SK-N-SH treated with all-trans-retinoic acid at 6 μM for 48 hours (cell line): ENCODE results near the gene LMBR1.
"Not testable (repeated sequence)": the region's sequence is repeated elsewhere in the genome, so short reads cannot be mapped to it uniquely, and the experiment has no call there.

Experiments used
- ATAC-seq: fragments of 200-7000 bp; cut with Tn5 transposase; 3 replicates; pipeline ENCODE4 v1.9.1; 2020; ENCODE audit warnings: mild to moderate bottlenecking, moderate library complexity
- ARNTL ChIP-seq: fragments of 450-650 bp; formaldehyde crosslinking; IDR thresholded peaks from 2 replicates; pipeline ENCODE4 v1.5.0; 2020; ENCODE audit warnings: low read depth, mild to moderate bottlenecking, moderate library complexity, borderline replicate concordance
- CSDC2 ChIP-seq: fragments of 250-450 bp; sonication (Bioruptor Pico); IDR thresholded peaks from 2 replicates; pipeline ENCODE4 v1.5.0; 2020; ENCODE audit warnings: mild to moderate bottlenecking, moderate library complexity
- ESRRG ChIP-seq: fragments of 250-450 bp; sonication (Bioruptor Pico); IDR thresholded peaks from 2 replicates; pipeline ENCODE4 v1.6.1; 2021; ENCODE audit warnings: mild to moderate bottlenecking
- GLIS3 ChIP-seq: fragments of 250-450 bp; sonication (Bioruptor Pico); IDR thresholded peaks from 2 replicates; pipeline ENCODE4 v1.5.0; 2020; ENCODE audit warnings: mild to moderate bottlenecking, moderate library complexity
- ISL1 ChIP-seq: fragments of 250-450 bp; sonication (Bioruptor Pico); IDR thresholded peaks from 2 replicates; pipeline ENCODE4 v2.1.2; 2022; ENCODE audit warnings: mild to moderate bottlenecking, moderate library complexity
- OSR1 ChIP-seq: fragments of 250-450 bp; sonication (Bioruptor Pico); IDR thresholded peaks from 2 replicates; pipeline ENCODE4 v1.8.0; 2022; ENCODE audit warnings: moderate library complexity, mild to moderate bottlenecking, inconsistent platforms
- PATZ1 ChIP-seq: fragments of 250-450 bp; sonication (Bioruptor Pico); IDR thresholded peaks from 2 replicates; pipeline ENCODE4 v1.8.0; 2020; ENCODE audit warnings: mild to moderate bottlenecking, moderate library complexity, borderline replicate concordance
- PPARA ChIP-seq: fragments of 250-450 bp; sonication (Bioruptor Pico); IDR thresholded peaks from 2 replicates; pipeline ENCODE4 v1.5.0; 2020; ENCODE audit warnings: mild to moderate bottlenecking, borderline replicate concordance
- RARB ChIP-seq: fragments of 250-450 bp; sonication (Bioruptor Pico); IDR thresholded peaks from 2 replicates; pipeline ENCODE4 v1.8.0; 2021; ENCODE audit warnings: mild to moderate bottlenecking, moderate library complexity
- SNAI2 ChIP-seq: fragments of 250-450 bp; sonication (Bioruptor Pico); IDR thresholded peaks from 2 replicates; pipeline ENCODE4 v1.5.0; 2020; ENCODE audit warnings: mild to moderate bottlenecking, moderate library complexity
- TCF4 ChIP-seq: fragments of 250-450 bp; sonication (Bioruptor Pico); IDR thresholded peaks from 2 replicates; pipeline ENCODE4 v1.8.0; 2021; ENCODE audit warnings: mild to moderate bottlenecking, moderate library complexity, borderline replicate concordance
- TOX ChIP-seq: fragments of 250-450 bp; sonication (Bioruptor Pico); IDR thresholded peaks from 2 replicates; pipeline ENCODE4 v1.8.0; 2021; ENCODE audit warnings: mild to moderate bottlenecking, moderate library complexity, borderline replicate concordance
- ZC3H10 ChIP-seq: fragments of 250-450 bp; sonication (Bioruptor Pico); IDR thresholded peaks from 2 replicates; pipeline ENCODE4 v1.5.1; 2021; ENCODE audit warnings: mild to moderate bottlenecking, moderate library complexity
- ZFP3 ChIP-seq: fragments of 250-450 bp; sonication (Bioruptor Pico); IDR thresholded peaks from 2 replicates; pipeline ENCODE4 v1.5.0; 2020; ENCODE audit warnings: mild to moderate bottlenecking, moderate library complexity
- ZFP30 ChIP-seq: fragments of 450-650 bp; formaldehyde crosslinking; IDR thresholded peaks from 2 replicates; pipeline ENCODE4 v1.5.0; 2022; ENCODE audit warnings: mild to moderate bottlenecking, moderate library complexity
- ZNF565 ChIP-seq: fragments of 450-650 bp; formaldehyde crosslinking; conservative IDR thresholded peaks from 2 replicates; pipeline ENCODE4 v1.5.0; 2020; ENCODE audit warnings: low read depth, mild to moderate bottlenecking, moderate library complexity
- ZNF70 ChIP-seq: fragments of 450-650 bp; formaldehyde crosslinking; IDR thresholded peaks from 2 replicates; pipeline ENCODE4 v1.5.0; 2020; ENCODE audit warnings: mild to moderate bottlenecking, moderate library complexity
- ZNF8 ChIP-seq: fragments of 450-650 bp; formaldehyde crosslinking; IDR thresholded peaks from 2 replicates; pipeline ENCODE4 v1.5.0; 2020; ENCODE audit warnings: mild to moderate bottlenecking, moderate library complexity
- TF ChIP-seq, protein P1 (sequence below): fragments of 250-450 bp; sonication (Bioruptor Pico); IDR thresholded peaks from 2 replicates; pipeline ENCODE4 v1.5.1; 2021; ENCODE audit warnings: mild to moderate bottlenecking, moderate library complexity
- TF ChIP-seq, protein P2 (sequence below): fragments of 250-450 bp; sonication (Bioruptor Pico); IDR thresholded peaks from 2 replicates; pipeline ENCODE4 v1.5.1; 2020; ENCODE audit warnings: low read depth, mild to moderate bottlenecking, moderate library complexity
- TF ChIP-seq, protein P3 (sequence below): fragments of 250-450 bp; sonication (Bioruptor Pico); IDR thresholded peaks from 2 replicates; pipeline ENCODE4 v1.8.0; 2021; ENCODE audit warnings: low read depth, mild to moderate bottlenecking, moderate library complexity, borderline replicate concordance

LMBR1 gene

GRCh38 chr7:156857757-156858156 is 35.2 kb downstream of the LMBR1 start:
- ATAC-seq: no peak

GRCh38 chr7:156854654-156855053 is 38.3 kb downstream of the LMBR1 start:
- no peak for TF ChIP-seq SNAI2
- no peak for TF ChIP-seq ISL1 (CRISPR knock-in tag)
- no peak for TF ChIP-seq TOX (CRISPR knock-in tag)
- TF ChIP-seq, protein P1, sequence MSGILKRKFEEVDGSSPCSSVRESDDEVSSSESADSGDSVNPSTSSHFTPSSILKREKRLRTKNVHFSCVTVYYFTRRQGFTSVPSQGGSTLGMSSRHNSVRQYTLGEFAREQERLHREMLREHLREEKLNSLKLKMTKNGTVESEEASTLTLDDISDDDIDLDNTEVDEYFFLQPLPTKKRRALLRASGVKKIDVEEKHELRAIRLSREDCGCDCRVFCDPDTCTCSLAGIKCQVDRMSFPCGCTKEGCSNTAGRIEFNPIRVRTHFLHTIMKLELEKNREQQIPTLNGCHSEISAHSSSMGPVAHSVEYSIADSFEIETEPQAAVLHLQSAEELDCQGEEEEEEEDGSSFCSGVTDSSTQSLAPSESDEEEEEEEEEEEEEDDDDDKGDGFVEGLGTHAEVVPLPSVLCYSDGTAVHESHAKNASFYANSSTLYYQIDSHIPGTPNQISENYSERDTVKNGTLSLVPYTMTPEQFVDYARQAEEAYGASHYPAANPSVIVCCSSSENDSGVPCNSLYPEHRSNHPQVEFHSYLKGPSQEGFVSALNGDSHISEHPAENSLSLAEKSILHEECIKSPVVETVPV (CRISPR knock-in tag): no peak
- TF ChIP-seq ZNF8: no peak
- TF ChIP-seq ZFP30: no peak
- TF ChIP-seq ZC3H10 (CRISPR knock-in tag): no peak
- TF ChIP-seq PPARA (CRISPR knock-in tag): no peak
- no peak for TF ChIP-seq GLIS3
- TF ChIP-seq OSR1 (CRISPR knock-in tag): no peak
- TF ChIP-seq ZFP3 (CRISPR knock-in tag): no peak
- no peak for TF ChIP-seq RARB
- TF ChIP-seq, protein P2, sequence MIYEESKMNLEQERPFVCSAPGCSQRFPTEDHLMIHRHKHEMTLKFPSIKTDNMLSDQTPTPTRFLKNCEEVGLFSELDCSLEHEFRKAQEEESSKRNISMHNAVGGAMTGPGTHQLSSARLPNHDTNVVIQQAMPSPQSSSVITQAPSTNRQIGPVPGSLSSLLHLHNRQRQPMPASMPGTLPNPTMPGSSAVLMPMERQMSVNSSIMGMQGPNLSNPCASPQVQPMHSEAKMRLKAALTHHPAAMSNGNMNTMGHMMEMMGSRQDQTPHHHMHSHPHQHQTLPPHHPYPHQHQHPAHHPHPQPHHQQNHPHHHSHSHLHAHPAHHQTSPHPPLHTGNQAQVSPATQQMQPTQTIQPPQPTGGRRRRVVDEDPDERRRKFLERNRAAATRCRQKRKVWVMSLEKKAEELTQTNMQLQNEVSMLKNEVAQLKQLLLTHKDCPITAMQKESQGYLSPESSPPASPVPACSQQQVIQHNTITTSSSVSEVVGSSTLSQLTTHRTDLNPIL: no peak
- ATAC-seq: no peak

More at GRCh38 chr7:156857757-156858156, 35.2 kb downstream of the LMBR1 start:
- TF ChIP-seq ZNF8: no peak
- no peak for TF ChIP-seq GLIS3
- no peak for TF ChIP-seq ZNF70 (CRISPR knock-in tag)
- 0 out of 2 replicates have a peak, but pooled peaks have one; percentile 41 for TF ChIP-seq OSR1 (CRISPR knock-in tag)
- no peak for TF ChIP-seq TCF4 (CRISPR knock-in tag)

DNA sequence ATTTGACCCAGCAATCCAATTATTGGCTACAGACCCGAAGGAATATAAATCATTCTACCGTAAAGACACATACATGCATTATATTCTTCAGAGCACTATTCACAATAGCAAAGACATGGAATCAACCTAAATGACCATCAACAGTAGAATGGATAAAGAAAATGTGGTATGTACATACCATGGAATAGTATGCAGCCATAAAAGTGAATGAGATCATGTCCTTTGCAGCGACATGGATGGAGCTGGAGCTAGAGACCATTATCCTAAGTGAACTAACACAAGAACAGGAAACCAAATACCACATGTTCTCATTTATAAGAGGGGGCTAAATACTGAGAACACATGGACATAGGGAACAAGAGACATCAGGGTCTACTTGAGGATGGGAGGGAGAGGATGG is 44.0 kb downstream of the LMBR1 start:
- TF ChIP-seq ZFP30 (no peak), ZNF8 (0 out of 2 replicates have a peak, but pooled peaks have one; percentile 34), RARB (no peak), CSDC2 (no peak)
- ATAC-seq: no peak

DNA sequence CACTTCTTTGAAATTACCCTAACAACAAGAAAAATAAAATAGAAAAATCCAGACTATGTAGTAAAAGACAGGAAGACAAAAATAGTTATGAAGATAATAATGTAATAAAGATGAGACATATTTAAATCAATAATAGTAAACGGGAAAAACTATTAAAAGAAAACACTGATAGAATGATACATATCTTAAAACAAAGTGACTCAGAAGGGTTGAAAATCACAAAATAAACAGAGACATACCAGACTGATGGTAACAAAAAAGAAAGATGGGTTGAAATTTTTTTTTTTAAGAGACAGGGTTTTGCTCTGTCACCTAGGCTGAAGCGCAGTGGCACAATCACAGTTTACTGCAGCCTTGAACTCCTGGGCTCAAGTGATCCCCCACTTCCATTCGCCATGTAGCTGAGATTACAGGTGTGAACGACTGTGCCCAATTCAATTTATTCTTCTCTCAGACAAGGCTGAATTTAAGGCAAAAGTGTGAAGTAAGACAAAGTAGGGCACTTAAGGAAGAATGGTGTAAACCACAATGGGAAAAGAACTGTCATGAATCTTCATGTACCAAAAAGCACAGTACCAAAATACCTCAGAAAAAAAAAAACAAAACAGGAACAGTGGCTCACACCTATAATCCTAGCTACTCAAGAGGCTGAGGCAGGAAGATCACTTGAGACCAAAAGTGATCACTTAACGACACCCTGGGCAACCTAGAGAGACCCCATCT is 47.4 kb downstream of the LMBR1 start:
- TF ChIP-seq ZNF565 (CRISPR knock-in tag) (no peak), TOX (CRISPR knock-in tag) (no peak), ZNF70 (CRISPR knock-in tag) (no peak), ESRRG (CRISPR knock-in tag) (no peak), PATZ1 (CRISPR knock-in tag) (no peak), GLIS3 (no peak), TCF4 (CRISPR knock-in tag) (no peak), ARNTL (CRISPR knock-in tag) (no peak)
- TF ChIP-seq, protein P2: no peak
- TF ChIP-seq, protein P3, sequence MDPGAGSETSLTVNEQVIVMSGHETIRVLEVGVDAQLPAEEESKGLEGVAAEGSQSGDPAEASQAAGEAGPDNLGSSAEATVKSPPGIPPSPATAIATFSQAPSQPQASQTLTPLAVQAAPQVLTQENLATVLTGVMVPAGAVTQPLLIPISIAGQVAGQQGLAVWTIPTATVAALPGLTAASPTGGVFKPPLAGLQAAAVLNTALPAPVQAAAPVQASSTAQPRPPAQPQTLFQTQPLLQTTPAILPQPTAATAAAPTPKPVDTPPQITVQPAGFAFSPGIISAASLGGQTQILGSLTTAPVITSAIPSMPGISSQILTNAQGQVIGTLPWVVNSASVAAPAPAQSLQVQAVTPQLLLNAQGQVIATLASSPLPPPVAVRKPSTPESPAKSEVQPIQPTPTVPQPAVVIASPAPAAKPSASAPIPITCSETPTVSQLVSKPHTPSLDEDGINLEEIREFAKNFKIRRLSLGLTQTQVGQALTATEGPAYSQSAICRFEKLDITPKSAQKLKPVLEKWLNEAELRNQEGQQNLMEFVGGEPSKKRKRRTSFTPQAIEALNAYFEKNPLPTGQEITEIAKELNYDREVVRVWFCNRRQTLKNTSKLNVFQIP (CRISPR knock-in tag): no peak
- no peak for ATAC-seq

DNA sequence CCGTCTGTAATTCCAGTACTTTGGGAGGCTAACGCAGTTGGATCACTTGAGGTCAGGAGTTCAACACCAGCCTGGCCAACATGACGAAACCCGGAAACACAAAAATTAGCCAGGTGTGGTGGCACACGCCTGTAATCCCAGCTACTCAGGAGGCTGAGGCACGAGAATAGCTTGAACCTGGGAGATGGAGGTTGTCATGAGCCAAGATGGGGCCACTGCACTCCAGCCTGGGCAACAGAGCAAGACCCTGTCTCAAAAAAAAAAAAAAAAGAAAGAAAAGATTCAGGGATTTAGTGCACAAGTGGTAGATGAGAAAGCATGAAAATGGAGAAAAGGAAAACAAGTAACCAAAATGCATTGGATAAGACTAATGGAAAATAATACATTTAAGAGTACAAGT is 49.4 kb downstream of the LMBR1 start:
- not testable (repeated sequence) for ATAC-seq
